ENCODE results near the gene NSF.
"Not testable (repeated sequence)": the region's sequence is repeated elsewhere in the genome, so short reads cannot be mapped to it uniquely, and the experiment has no call there.

The NSF gene

GRCh38 chr17:46628753-46629436 is 38.4 kb downstream of the NSF start:
- not testable (repeated sequence) for DNase-seq (ENCODE audit: low read depth)

- not testable (repeated sequence) for DNase-seq (ENCODE audit: low read depth)
Measured at GRCh38 chr17:46632146-46632545, 41.7 kb downstream of the NSF start.

DNA sequence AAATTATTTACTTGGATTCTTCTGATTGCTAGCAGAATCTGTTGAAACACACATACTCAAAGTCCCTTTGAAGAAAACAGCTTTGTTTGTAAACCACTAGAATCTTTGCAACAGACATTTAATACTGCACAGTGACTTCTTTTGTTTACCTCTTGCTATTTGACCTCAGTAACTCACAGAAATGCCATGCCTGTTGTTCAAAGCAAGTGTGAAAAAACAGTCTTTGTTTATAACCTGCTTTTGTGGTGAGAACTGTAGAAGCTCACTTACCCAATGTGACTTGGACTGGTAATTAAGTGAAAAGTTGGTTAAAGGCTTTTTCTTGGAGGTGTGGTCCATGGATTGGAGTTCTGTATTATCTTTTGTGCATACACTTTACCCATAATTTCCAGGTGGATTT is 44.4 kb downstream of the NSF start:
- DNase-seq (ENCODE audit: low read depth), result not testable (repeated sequence)

GRCh38 chr17:46641861-46642656 is 51.6 kb downstream of the NSF start:
- not testable (repeated sequence) for DNase-seq (ENCODE audit: low read depth)

DNA sequence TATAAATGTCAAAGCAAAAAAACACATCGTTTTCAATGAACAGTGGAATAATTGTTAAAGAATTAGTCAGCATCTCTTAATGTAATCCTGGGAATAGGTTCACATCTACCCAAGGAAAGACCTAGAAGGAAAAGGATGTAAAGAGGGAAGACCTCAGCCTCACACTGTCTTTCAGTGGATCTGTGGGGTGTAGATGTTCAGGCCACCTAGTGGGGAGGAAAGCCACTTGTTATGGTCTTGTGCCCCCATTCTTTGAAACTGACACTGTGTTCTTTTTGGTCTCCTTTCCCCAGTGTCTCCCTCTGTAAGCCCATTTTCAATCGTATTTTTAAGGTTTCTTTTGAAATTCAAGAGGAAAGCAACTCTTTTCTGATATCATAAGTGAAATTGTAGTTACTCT is 56.8 kb downstream of the NSF start:
- DNase-seq (ENCODE audit: low read depth), result not testable (repeated sequence)

DNA sequence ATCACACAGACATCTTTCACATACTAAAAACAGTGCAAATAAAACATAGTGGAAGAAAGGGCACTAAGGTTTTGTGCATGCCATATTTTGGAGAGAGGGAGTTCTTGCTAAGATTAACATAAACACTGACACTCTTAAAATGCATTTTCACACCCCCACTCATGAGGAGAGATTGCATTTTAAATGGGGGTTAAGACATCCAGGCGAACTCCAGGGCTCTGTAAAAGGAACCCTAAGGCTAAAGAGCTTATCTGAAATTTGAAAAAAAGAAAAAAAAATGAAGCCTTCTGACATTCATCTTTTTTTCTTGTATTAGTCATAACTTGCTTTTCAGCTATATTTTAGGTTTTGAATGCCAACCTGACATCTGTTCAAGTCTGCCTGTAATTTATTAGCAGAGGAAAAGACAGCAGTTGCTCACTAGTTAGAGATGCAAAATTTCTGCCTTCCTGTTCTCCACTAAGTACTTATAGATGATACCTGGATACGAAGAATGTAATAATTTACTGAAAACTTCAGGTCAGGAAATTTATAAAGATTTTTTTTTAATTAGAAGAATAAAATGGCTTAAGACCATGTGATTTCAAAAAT is 57.3 kb downstream of the NSF start:
- DNase-seq (ENCODE audit: low read depth), result not testable (repeated sequence)

DNA sequence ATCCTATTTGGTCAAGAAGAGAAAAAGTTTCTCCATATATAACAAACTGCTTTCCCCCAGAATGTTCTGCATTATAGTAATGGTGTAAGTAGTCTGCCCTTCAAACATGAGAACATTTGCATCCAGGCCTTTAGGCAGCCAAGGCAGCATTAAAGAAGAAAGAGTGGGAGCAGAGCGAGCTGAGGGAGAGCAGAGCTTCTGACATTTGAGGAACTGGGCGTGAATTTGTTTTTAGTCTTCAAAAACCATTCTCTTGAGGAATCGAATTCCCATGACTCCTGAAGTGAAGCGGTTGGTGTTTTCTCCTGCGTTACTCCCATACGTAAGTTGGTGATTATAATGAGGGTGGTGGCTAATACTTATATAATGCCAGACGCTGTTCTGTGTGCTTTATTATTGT is 58.8 kb downstream of the NSF start:
- DNase-seq (ENCODE audit: low read depth), result not testable (repeated sequence)

DNA sequence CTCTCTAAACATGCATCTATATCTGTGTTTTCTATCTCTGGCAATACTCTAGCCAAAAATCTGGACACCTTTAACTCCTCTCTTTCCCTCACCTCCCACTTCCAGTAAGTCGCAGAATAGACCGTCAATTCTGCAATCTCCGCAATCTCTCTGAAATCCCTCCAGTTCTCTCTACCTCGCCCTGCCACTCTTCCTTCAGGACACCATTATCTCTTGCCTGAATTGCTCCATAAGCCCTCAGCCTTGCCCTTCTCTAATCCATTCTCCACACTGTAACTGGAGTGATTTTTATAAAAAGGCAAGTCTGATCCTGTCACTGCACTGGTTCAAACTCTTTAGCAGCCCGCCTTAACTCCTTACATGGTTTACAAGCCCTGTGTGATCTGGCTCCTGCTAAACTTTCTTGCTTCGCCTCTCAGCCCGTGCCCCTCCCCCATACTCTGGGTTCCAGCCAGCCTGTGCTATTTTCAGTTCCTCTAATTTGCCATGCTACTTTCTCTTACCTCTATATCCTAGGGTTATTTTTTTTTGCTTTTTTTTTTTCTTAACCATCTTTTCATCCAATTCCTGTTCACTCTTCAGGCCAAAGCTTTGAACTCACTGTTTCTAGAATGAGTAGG is 61.7 kb downstream of the NSF start:
- not testable (repeated sequence) for DNase-seq (ENCODE audit: low read depth)

DNA sequence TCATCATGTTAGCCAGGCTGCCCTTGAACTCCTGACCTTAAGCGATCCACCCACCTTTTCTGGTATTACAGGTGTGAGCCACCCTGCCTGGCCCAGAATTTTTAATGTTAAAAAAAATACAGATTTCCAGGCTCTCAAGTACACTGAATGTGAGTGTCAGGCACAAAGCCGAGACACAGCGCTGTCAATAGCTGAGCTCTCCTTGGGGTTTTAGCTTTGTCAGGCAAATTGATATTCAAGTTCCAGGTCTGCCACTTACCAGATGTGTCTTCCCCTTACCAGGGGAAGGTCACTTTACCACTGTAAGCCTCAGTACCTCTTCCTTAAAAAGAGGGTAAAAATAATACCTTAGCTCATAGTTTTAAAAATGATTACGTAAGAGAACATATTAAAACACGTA is 67.8 kb downstream of the NSF start:
- DNase-seq (ENCODE audit: low read depth), result not testable (repeated sequence)

GRCh38 chr17:46659702-46660101 is 69.2 kb downstream of the NSF start:
- DNase-seq (ENCODE audit: low read depth), result not testable (repeated sequence)

GRCh38 chr17:46663123-46663522 is 72.7 kb downstream of the NSF start:
- DNase-seq (ENCODE audit: low read depth), result not testable (repeated sequence)

- not testable (repeated sequence) for DNase-seq (ENCODE audit: low read depth)
Measured at GRCh38 chr17:46663552-46663951, 73.1 kb downstream of the NSF start.

DNA sequence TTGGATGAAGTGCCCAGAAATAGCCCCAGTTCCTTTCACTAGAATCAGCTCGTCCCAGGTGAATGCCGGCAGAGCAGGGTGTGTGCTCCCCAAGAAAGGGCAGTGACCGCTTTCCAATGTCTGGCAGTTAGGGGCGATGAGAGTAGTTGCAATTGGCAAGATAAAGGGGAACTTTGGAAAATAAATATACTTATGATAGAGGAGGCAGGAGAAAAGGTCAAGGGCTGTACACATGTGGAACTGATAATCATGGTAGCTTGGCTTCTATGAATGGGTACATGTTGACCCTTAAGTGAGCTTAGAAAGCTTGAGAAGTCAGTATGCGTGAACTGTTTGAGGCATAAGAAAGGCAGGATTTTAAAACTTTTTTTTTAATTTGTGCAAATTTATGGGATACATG is 75.5 kb downstream of the NSF start:
- not testable (repeated sequence) for DNase-seq (ENCODE audit: low read depth)

DNA sequence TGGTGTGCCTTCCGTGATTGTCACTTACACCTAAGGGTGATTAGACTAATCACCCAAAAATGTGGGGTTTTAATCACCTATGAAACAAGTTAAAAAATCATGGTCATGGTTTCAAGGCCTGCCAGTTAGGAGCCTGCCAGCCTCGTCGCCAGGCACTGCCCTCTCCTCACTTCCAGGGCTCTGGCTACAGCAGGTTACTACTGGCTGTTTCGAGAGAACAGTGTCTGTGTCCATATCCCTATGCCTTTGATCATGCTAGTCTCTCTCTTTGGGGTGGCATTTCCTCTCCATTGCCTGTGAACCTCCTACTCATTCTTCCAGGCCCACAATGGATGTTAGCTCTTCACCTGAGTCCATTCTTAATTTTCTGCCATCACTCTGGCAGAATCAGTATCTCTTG is 80.3 kb downstream of the NSF start:
- DNase-seq (ENCODE audit: low read depth), result not testable (repeated sequence)

DNA sequence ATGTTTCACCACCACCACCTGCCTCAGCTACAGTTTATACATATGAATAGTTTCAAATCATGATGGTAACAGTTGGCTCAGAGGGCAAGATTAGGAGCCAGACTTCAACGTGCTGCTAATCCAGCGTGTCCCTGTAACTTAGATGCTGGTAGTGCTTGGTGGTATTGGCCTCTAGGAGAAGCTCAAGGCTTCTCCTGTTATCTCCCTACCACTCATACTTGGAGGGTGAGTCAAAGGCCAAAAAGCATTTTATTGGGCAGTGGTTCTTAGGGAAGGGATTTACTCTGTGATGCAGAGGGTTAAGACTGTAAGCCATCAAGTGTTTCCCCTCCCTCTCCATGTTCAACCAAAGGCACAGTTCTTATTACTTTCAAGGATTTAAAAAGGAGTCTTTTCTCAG is 82.3 kb downstream of the NSF start:
- DNase-seq (ENCODE audit: low read depth), result not testable (repeated sequence)

DNA sequence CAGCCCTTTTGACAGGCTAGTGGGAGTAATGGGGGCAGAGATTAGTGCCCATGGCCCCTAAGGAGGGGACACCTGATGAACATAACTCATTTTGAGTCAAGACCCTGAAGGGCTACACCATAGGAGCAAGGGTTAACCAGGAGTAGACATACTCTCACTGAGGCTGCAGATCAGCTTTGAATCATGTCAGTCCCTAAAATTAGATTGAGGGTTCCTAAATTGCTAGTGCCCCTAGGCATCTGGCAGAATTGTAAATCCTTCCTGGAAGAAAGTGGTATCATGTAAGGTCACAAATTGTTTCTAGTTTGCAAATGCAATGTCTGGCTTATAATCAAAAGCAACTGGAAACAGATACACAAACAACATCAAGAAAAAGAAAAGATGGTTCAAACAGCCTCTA is 87.3 kb downstream of the NSF start:
- DNase-seq (ENCODE audit: low read depth), result not testable (repeated sequence)

DNA sequence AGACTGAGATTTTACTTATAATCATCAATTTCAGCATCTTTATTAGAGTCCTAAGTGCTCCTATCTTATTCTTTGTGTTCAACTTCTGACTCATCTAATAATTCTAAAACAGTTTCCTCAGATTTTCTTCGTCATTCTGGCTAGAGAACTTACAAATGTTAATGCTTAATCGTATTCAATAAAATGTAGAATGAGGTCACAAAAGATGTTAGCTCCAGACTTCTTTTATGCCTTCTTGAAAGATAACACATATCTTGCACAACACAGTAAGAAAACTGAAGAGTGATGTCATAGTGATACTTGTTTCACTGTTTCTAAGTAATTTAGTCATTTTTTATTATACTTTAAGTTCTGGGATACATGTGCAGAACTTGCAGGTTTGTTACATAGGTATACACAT is 93.2 kb downstream of the NSF start:
- DNase-seq (ENCODE audit: low read depth), result not testable (repeated sequence)

DNA sequence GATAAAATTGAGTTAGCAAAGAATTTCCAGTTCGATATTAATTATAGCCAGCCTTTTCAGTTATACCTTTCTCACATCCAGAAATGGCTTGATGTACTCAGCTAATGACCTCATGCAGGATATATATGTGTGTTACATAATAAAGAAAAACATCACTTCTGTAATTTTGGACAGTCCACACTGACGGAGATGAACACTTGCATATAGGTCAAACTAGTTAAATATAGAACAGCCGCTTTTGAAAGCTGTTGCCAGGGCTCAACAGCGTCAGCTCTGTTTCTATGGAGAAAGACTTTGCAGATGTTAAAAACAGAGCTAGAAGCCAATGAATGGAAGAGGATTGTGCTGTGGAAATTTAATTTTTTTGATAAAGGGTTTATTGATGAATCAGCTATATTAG is 94.8 kb downstream of the NSF start:
- not testable (repeated sequence) for DNase-seq (ENCODE audit: low read depth)

GRCh38 chr17:46692196-46692595 is 101.7 kb downstream of the NSF start:
- DNase-seq (ENCODE audit: low read depth), result not testable (repeated sequence)

GRCh38 chr17:46693283-46693682 is 102.8 kb downstream of the NSF start:
- DNase-seq (ENCODE audit: low read depth), result not testable (repeated sequence)

DNA sequence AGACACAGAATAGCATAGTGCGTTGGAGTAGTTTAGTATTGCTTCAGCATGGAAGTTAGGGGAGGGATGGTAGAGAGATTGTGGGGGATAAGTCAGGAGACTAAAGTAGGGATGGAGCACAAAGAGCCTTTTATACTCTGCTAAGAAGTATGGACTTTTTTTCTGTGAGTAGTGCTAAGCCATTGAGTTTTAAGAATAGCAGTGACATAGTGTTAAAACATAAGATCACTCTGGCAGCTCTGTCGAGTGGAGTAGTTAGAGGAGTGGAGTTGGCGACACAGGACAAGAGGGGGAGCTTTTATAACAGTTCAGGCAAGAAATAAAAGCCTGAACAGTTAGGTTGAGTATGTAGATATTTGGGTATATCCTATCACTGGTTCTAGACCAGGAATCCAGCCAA is 106.1 kb downstream of the NSF start:
- not testable (repeated sequence) for DNase-seq (ENCODE audit: low read depth)

DNA sequence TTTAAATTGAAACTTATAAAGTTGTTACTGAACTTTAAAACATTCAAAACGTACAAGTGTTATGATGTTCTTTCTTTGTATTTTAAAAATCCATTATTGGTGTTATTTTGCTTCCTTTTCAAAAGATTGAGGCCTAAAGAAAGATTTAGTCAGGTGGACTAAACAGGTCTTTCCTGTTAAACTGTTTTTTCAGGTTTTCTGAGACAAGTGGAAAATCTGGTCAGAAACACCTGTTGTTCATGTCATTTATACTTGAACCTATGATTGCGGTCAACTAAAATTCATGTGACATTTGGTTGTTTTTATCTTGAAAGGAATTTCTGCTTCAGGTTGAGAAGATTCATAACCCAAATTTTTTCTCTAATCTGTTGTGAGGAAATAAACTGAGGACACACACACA is 108.5 kb downstream of the NSF start:
- DNase-seq (ENCODE audit: low read depth), result not testable (repeated sequence)

Measured in iris pigment epithelial cell (primary cell).